ENCODE measurements around the gene CD151.

DNA sequence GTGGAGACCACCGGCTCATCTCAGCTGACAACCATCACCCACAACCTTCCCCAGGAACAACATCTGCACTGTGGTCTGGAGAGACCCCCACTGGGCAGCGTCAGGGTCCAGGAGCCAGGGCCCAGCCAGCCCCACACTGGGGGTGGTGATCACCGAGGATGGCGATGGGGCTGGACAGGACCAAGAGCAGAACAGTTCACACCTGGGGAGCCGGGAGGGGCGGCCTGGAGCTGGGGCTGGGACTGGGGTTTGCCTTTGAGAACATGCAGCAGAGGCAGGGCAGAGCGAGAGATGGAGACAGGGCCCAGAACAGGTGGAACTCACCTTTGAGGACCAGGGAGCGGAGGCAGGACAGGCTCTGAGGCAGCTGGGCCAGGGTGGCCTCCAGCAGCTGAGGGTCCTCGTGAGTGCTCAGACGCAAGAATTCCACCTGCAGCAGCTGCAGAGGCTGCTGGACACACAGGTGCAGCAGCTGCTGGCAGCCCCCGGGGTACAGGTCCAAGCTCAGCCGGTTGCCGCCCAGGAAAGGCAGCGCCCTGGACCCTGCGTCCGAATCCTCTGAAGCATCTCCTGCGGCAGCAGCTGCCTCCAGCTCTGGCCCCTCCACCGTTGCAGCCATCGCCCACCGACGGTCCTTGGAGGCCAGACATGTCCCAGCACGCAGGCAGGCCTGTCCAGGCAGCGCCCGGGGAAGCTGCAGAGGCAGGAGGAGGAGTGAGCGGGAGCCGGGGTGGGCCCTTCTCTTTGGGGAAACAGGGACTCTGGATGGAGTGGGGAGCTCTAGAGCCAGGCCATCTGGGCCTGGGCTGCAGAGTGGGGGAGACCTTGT, 28.8 kb upstream of the CD151 start:
- TF ChIP-seq NR2F2 (IDR thresholded peaks at IDR 0.05) (no peak), CTCF (IDR thresholded peaks at IDR 0.05; ENCODE audit: low read depth, low read length, missing input control) (no peak), RXRA (IDR thresholded peaks at IDR 0.05) (no peak), JUND (IDR thresholded peaks at IDR 0.05) (no peak), TAF1 (conservative IDR thresholded peaks at IDR 0.05) (no peak), YY1 (IDR thresholded peaks at IDR 0.05) (no peak), GABPA (IDR thresholded peaks at IDR 0.05 in 1 of 2, conservative IDR thresholded peaks at IDR 0.05 in 1 of 2) (no peak), ZBTB33 (IDR thresholded peaks at IDR 0.05) (no peak), RAD21 (IDR thresholded peaks at IDR 0.05) (no peak), FOXA1 (IDR thresholded peaks at IDR 0.05) (no peak), HNF4G (IDR thresholded peaks at IDR 0.05) (no peak), ATF3 (IDR thresholded peaks at IDR 0.05) (no peak), MAX (IDR thresholded peaks at IDR 0.05) (no peak), REST (IDR thresholded peaks at IDR 0.05) (no peak)

Measured in liver (tissue), 3 donors.